ENCODE measurements around the gene CYP4F2.
"Not testable (repeated sequence)": the region's sequence is repeated elsewhere in the genome, so short reads cannot be mapped to it uniquely, and the experiment has no call there.

Gene CYP4F2

GRCh38 chr19:15897738-15898276 is at the start of gene CYP4F2:
TSS of gene CYP4F2 (minus strand) at chr19:15898074. CDS start at chr19:15897611, 463 bp downstream.
- H3K27me3 Mint-ChIP-seq = peaks cover 25% of the 10 kb centered on the region
- no peak for ATAC-seq

GRCh38 chr19:15945301-15945700 is 47.4 kb upstream of the CYP4F2 start:
- Mint-ChIP-seq H3K27me3 (peaks cover 34% of the 10 kb centered on the region), H3K4me3 (no peak overlapping the region), H3K4me1 (no peaks in the 10 kb centered on the region), H3K36me3 (ENCODE audit: low read depth) (peaks cover 8% of the 10 kb centered on the region), H3K9me3 (peaks cover 18% of the 10 kb centered on the region), H3K27ac (no peak overlapping the region)
- DNase-seq (no peak), ATAC-seq (no peak)

More at GRCh38 chr19:15897738-15898276, at the start of gene CYP4F2:
- H3K9me3 Mint-ChIP-seq = no peaks in the 10 kb centered on the region
- no peak for DNase-seq
- H3K27ac Mint-ChIP-seq = no peak within 1 kb of the TSS
- no peaks in the 10 kb centered on the region for H3K36me3 Mint-ChIP-seq (ENCODE audit: low read depth)
- H3K4me3 Mint-ChIP-seq = no peak within 1 kb of the TSS
- H3K4me1 Mint-ChIP-seq = peaks cover 9% of the 10 kb centered on the region

GRCh38 chr19:15944401-15944800 is 46.5 kb upstream of the CYP4F2 start:
- no peak for DNase-seq
- H3K36me3 Mint-ChIP-seq (ENCODE audit: low read depth) = peaks cover 7% of the 10 kb centered on the region
- H3K27me3 Mint-ChIP-seq = peaks cover 31% of the 10 kb centered on the region
- no peak for ATAC-seq
- peaks cover 12% of the 10 kb centered on the region for H3K9me3 Mint-ChIP-seq
- no peak overlapping the region for H3K4me3 Mint-ChIP-seq
- H3K4me1 Mint-ChIP-seq = no peaks in the 10 kb centered on the region
- H3K27ac Mint-ChIP-seq = no peak overlapping the region

- DNase-seq (no peak), ATAC-seq (no peak)
- peaks cover 8% of the 10 kb centered on the region for H3K27me3 Mint-ChIP-seq
- H3K4me3 Mint-ChIP-seq = no peak overlapping the region
- H3K36me3 Mint-ChIP-seq (ENCODE audit: low read depth) = no peaks in the 10 kb centered on the region
- H3K4me1 Mint-ChIP-seq = no peaks in the 10 kb centered on the region
- H3K9me3 Mint-ChIP-seq = no peaks in the 10 kb centered on the region
- no peak overlapping the region for H3K27ac Mint-ChIP-seq
These were observed 39.9 kb upstream of the CYP4F2 start for GRCh38 chr19:15937771-15938170.

GRCh38 chr19:15936950-15937349 is 39.1 kb upstream of the CYP4F2 start:
- no peak overlapping the region for H3K4me3 Mint-ChIP-seq
- no peaks in the 10 kb centered on the region for H3K9me3 Mint-ChIP-seq
- DNase-seq (no peak), ATAC-seq (no peak)
- H3K27me3 Mint-ChIP-seq = peaks cover 4% of the 10 kb centered on the region
- no peaks in the 10 kb centered on the region for H3K36me3 Mint-ChIP-seq (ENCODE audit: low read depth)
- no peaks in the 10 kb centered on the region for H3K4me1 Mint-ChIP-seq
- no peak overlapping the region for H3K27ac Mint-ChIP-seq

- Mint-ChIP-seq H3K36me3 (ENCODE audit: low read depth) (peaks cover under 1% of the 10 kb centered on the region), H3K9me3 (no peaks in the 10 kb centered on the region), H3K27ac (no peak overlapping the region), H3K4me1 (no peaks in the 10 kb centered on the region), H3K4me3 (no peak overlapping the region), H3K27me3 (peaks cover 4% of the 10 kb centered on the region)
- no peak for DNase-seq
- ATAC-seq = no peak
These were observed 38.3 kb upstream of the CYP4F2 start for GRCh38 chr19:15936173-15936572.

- ATAC-seq (no peak), DNase-seq (no peak)
- Mint-ChIP-seq H3K27me3 (no peaks in the 10 kb centered on the region), H3K4me3 (no peak overlapping the region), H3K27ac (peak overlapping the region; percentile 64), H3K9me3 (no peaks in the 10 kb centered on the region), H3K36me3 (ENCODE audit: low read depth) (peaks cover 3% of the 10 kb centered on the region), H3K4me1 (no peaks in the 10 kb centered on the region)
These were observed 37.4 kb upstream of the CYP4F2 start for GRCh38 chr19:15935167-15935702.

GRCh38 chr19:15934332-15935078 is 36.6 kb upstream of the CYP4F2 start, which contains the start of gene CYP4F11:
TSS of gene CYP4F11 (minus strand) at chr19:15934529. CDS start at chr19:15934408, 121 bp downstream.
- H3K4me1 Mint-ChIP-seq = no peaks in the 10 kb centered on the region
- H3K27me3 Mint-ChIP-seq = peaks cover 6% of the 10 kb centered on the region
- peak within 1 kb of the TSS; percentile 64 for H3K27ac Mint-ChIP-seq
- no peaks in the 10 kb centered on the region for H3K9me3 Mint-ChIP-seq
- ATAC-seq (no peak), DNase-seq (no peak)
- no peak within 1 kb of the TSS for H3K4me3 Mint-ChIP-seq
- H3K36me3 Mint-ChIP-seq (ENCODE audit: low read depth) = peaks cover 3% of the 10 kb centered on the region

- not testable (repeated sequence) for ATAC-seq; H3K4me3 Mint-ChIP-seq; DNase-seq; H3K36me3 Mint-ChIP-seq (ENCODE audit: low read depth); H3K4me1 Mint-ChIP-seq; H3K27me3 Mint-ChIP-seq; H3K9me3 Mint-ChIP-seq; H3K27ac Mint-ChIP-seq
These were observed 36.0 kb upstream of the CYP4F2 start for GRCh38 chr19:15933761-15934331.

- no peak overlapping the region for H3K4me3 Mint-ChIP-seq
- DNase-seq = no peak
- H3K36me3 Mint-ChIP-seq (ENCODE audit: low read depth) = peaks cover 3% of the 10 kb centered on the region
- H3K9me3 Mint-ChIP-seq = no peaks in the 10 kb centered on the region
- ATAC-seq = no peak
- H3K27ac Mint-ChIP-seq = no peak overlapping the region
- H3K4me1 Mint-ChIP-seq = no peaks in the 10 kb centered on the region
- H3K27me3 Mint-ChIP-seq = peaks cover 13% of the 10 kb centered on the region
These were observed 30.4 kb upstream of the CYP4F2 start for GRCh38 chr19:15928321-15928720.

GRCh38 chr19:15926484-15926883 is 28.6 kb upstream of the CYP4F2 start:
- no peak overlapping the region for H3K27ac Mint-ChIP-seq
- H3K4me3 Mint-ChIP-seq = no peak overlapping the region
- H3K27me3 Mint-ChIP-seq = peaks cover 16% of the 10 kb centered on the region
- ATAC-seq (no peak), DNase-seq (no peak)
- no peaks in the 10 kb centered on the region for H3K9me3 Mint-ChIP-seq
- H3K36me3 Mint-ChIP-seq (ENCODE audit: low read depth) = peaks cover 3% of the 10 kb centered on the region
- H3K4me1 Mint-ChIP-seq = no peaks in the 10 kb centered on the region

- DNase-seq = no peak
- no peak for ATAC-seq
- H3K27me3 Mint-ChIP-seq = peaks cover 18% of the 10 kb centered on the region
- H3K4me1 Mint-ChIP-seq = no peaks in the 10 kb centered on the region
- H3K4me3 Mint-ChIP-seq = no peak overlapping the region
- H3K27ac Mint-ChIP-seq = no peak overlapping the region
- H3K36me3 Mint-ChIP-seq (ENCODE audit: low read depth) = no peaks in the 10 kb centered on the region
- no peaks in the 10 kb centered on the region for H3K9me3 Mint-ChIP-seq
These were observed 25.8 kb upstream of the CYP4F2 start for GRCh38 chr19:15923702-15924101.

GRCh38 chr19:15922021-15922420 is 24.1 kb upstream of the CYP4F2 start:
- no peak for ATAC-seq
- no peak for DNase-seq
- no peaks in the 10 kb centered on the region for H3K4me1 Mint-ChIP-seq
- peaks cover 25% of the 10 kb centered on the region for H3K27me3 Mint-ChIP-seq
- H3K4me3 Mint-ChIP-seq = no peak overlapping the region
- no peaks in the 10 kb centered on the region for H3K9me3 Mint-ChIP-seq
- no peaks in the 10 kb centered on the region for H3K36me3 Mint-ChIP-seq (ENCODE audit: low read depth)
- H3K27ac Mint-ChIP-seq = no peak overlapping the region

GRCh38 chr19:15919243-15919642 is 21.4 kb upstream of the CYP4F2 start:
- H3K36me3 Mint-ChIP-seq (ENCODE audit: low read depth) = peaks cover 4% of the 10 kb centered on the region
- ATAC-seq (no peak), DNase-seq (no peak)
- H3K27me3 Mint-ChIP-seq = peaks cover 34% of the 10 kb centered on the region
- no peak overlapping the region for H3K27ac Mint-ChIP-seq
- no peak overlapping the region for H3K4me3 Mint-ChIP-seq
- H3K9me3 Mint-ChIP-seq = peaks cover 8% of the 10 kb centered on the region
- H3K4me1 Mint-ChIP-seq = no peaks in the 10 kb centered on the region

GRCh38 chr19:15915109-15915508 is 17.2 kb upstream of the CYP4F2 start:
- Mint-ChIP-seq H3K4me1 (peaks cover 2% of the 10 kb centered on the region), H3K4me3 (no peak overlapping the region), H3K27ac (no peak overlapping the region), H3K36me3 (ENCODE audit: low read depth) (peaks cover 4% of the 10 kb centered on the region), H3K9me3 (peaks cover 8% of the 10 kb centered on the region), H3K27me3 (peaks cover 45% of the 10 kb centered on the region)
- DNase-seq (no peak), ATAC-seq (no peak)

Data from activated naive CD8-positive, alpha-beta T cell treated with anti-CD3 and anti-CD28 coated beads, Interleukin-2, amount 50 U/mL, for 24 hours (primary cell).